Endothelial cell of umbilical vein (primary cell): Measurements from ENCODE around the gene SDHA. TPM values are rescaled to one million over a fixed set of nuclear protein-coding genes. Genes with fewer than 3 reads are reported as not detected.

Experiments used
- BruUV-seq: library from RNA; stranded (reverse); fragments of 400-500 nt; replicated peaks from 2 replicates; lab custom pipeline; 2021; lab: Mats Ljungman, UMichigan
- CTCF ChIA-PET: fragments of 300-600, 350-600 bp; sonication (Branson Sonifier 250); formaldehyde crosslinking; loops from one replicate; lab custom pipeline; 2021; ENCODE audit warnings: antibody characterized with exemption, inconsistent platforms; lab: Charles Lee
- POLR2A ChIA-PET: fragments of 300-600, 350-600 bp; sonication (Branson Sonifier 250); formaldehyde crosslinking; loops from one replicate; lab custom pipeline; 2021; ENCODE audit warnings: antibody characterized with exemption, inconsistent platforms; lab: Charles Lee
- DNase-seq: peaks from one replicate; pipeline ENCODE4 v3.0.0-alpha.2; 2011; ENCODE audit warnings: low read depth, low spot score
- FAIRE-seq: peaks from 2 replicates; lab custom pipeline; 2011; peaks lifted over from hg19 to GRCh38; lab: Jason Lieb, UNC
- H2AFZ ChIP-seq: 2 replicates; pipeline ENCODE4 v1.6.0; 2012; ENCODE audit warnings: low read depth, low read length, control low read depth, inconsistent platforms
- H3K27ac ChIP-seq: 2 replicates; pipeline ENCODE4 v1.5.1; 2011; ENCODE audit warnings: low read depth, mild to moderate bottlenecking, control low read depth, low read length, moderate library complexity; ENCODE audit not compliant: insufficient read depth
- H3K27me3 ChIP-seq, 2 experiments: 2 replicates each; pipeline versions ENCODE4 v1.6.0 to v1.6.1; 2011; ENCODE audit warnings: low read length in 2 of 2, mixed read lengths in 1 of 2; ENCODE audit not compliant: control insufficient read depth in 2 of 2, insufficient read depth in 2 of 2
- H3K36me3 ChIP-seq, 2 experiments: 2 replicates in 1 of 2; 3 replicates in 1 of 2; pipeline ENCODE4 v1.5.1; 2011; ENCODE audit warnings: low read length in 2 of 2, mild to moderate bottlenecking in 1 of 2, moderate library complexity in 1 of 2; ENCODE audit not compliant: control insufficient read depth in 2 of 2, insufficient read depth in 2 of 2; ENCODE audit errors: extremely low read depth in 1 of 2
- H3K4me1 ChIP-seq: 3 replicates; pipeline ENCODE4 v1.5.1; 2011; ENCODE audit warnings: mild to moderate bottlenecking, low read length; ENCODE audit not compliant: control insufficient read depth, insufficient read depth; ENCODE audit errors: extremely low read depth
- H3K4me2 ChIP-seq: 2 replicates; pipeline ENCODE4 v1.6.1; 2011; ENCODE audit warnings: low read length, control low read depth, mixed read lengths; ENCODE audit not compliant: insufficient read depth
- H3K4me3 ChIP-seq, 3 experiments: fragments of 200-600 bp in 1 of 3; sonication (generic), shearing (Covaris generic) in 1 of 3; replicated peaks in 1 of 3; 2 replicates each; pipeline ENCODE4 v1.5.1; 2011 to 2016; ENCODE audit warnings: control low read depth in 3 of 3, low read length in 3 of 3, mild to moderate bottlenecking in 2 of 3, inconsistent platforms in 1 of 3, low read depth in 1 of 3, moderate library complexity in 1 of 3; ENCODE audit not compliant: insufficient read depth in 1 of 3
- H3K79me2 ChIP-seq: 2 replicates; pipeline ENCODE4 v1.6.0; 2012; ENCODE audit warnings: low read length, inconsistent platforms; ENCODE audit not compliant: control insufficient read depth, insufficient read depth
- H3K9ac ChIP-seq: replicated peaks from 2 replicates; pipeline ENCODE3; 2011; ENCODE audit warnings: low read length, control low read depth; ENCODE audit not compliant: insufficient read depth; ENCODE audit errors: extremely low read depth
- H3K9me1 ChIP-seq: replicated peaks from 3 replicates; pipeline ENCODE4 v1.6.0; 2011; ENCODE audit warnings: mild to moderate bottlenecking, low read length; ENCODE audit not compliant: control insufficient read depth, insufficient read depth; ENCODE audit errors: extremely low read depth
- H3K9me3 ChIP-seq: replicated peaks from 2 replicates; pipeline ENCODE4 v1.5.1; 2012; ENCODE audit warnings: low read length, inconsistent platforms; ENCODE audit not compliant: control insufficient read depth, insufficient read depth
- H4K20me1 ChIP-seq: replicated peaks from 2 replicates; pipeline ENCODE3; 2011; ENCODE audit warnings: mild to moderate bottlenecking, low read length; ENCODE audit not compliant: control insufficient read depth, insufficient read depth; ENCODE audit errors: extremely low read depth
- CTCF ChIP-seq, 2 donors: IDR thresholded peaks; 1 replicate in 1 of 2; 2 replicates in 1 of 2; pipeline ENCODE4 v1.5.1; 2011; ENCODE audit warnings: low read length in 2 of 2, mild to moderate bottlenecking in 2 of 2, moderate library complexity in 2 of 2, control low read depth in 1 of 2, inconsistent platforms in 1 of 2, low read depth in 1 of 2; ENCODE audit not compliant: insufficient read depth in 1 of 2; ENCODE audit errors: extremely low read depth in 1 of 2
- EZH2 ChIP-seq: IDR thresholded peaks from 2 replicates; pipeline ENCODE4 v1.6.1; 2012; ENCODE audit warnings: borderline replicate concordance, low read depth, mild to moderate bottlenecking, moderate library complexity, low read length, inconsistent platforms; ENCODE audit not compliant: severe bottlenecking
- FOS ChIP-seq: IDR thresholded peaks from 2 replicates; pipeline ENCODE4 v1.6.1; 2011; ENCODE audit warnings: mild to moderate bottlenecking, low read length, moderate library complexity, borderline replicate concordance; ENCODE audit not compliant: insufficient read depth
- GATA2 ChIP-seq: IDR thresholded peaks from 2 replicates; pipeline ENCODE4 v1.7.0; 2011; ENCODE audit warnings: low read depth, mild to moderate bottlenecking, moderate library complexity, mixed read lengths, low read length; ENCODE audit not compliant: insufficient read length, insufficient read depth
- JUN ChIP-seq: IDR thresholded peaks from 2 replicates; pipeline ENCODE4 v1.6.1; 2011; ENCODE audit warnings: borderline replicate concordance, low read depth; ENCODE audit not compliant: insufficient read length, insufficient read depth
- MAX ChIP-seq: IDR thresholded peaks from 2 replicates; pipeline ENCODE4 v1.6.1; 2011; ENCODE audit not compliant: insufficient read depth, insufficient read length
- MYC ChIP-seq: IDR thresholded peaks from one replicate; pipeline ENCODE4 v1.6.1; 2011; ENCODE audit warnings: mild to moderate bottlenecking, low read depth, low read length
- POLR2A ChIP-seq: IDR thresholded peaks from 2 replicates; pipeline ENCODE4 v1.6.1; 2012; ENCODE audit warnings: low read depth, mild to moderate bottlenecking, control low read depth, low read length
- POLR2AphosphoS5 ChIP-seq: IDR thresholded peaks from 2 replicates; pipeline ENCODE4 v1.6.1; 2012; ENCODE audit warnings: low read depth, mild to moderate bottlenecking, control low read depth, low read length, moderate library complexity; ENCODE audit not compliant: insufficient read depth
- dilution Hi-C: fragments of 300-500 bp; cut with MboI; formaldehyde crosslinking; loops from one replicate; pipeline ENCODE4 v1.15.0; 2019; ENCODE audit warnings: low sequenced_read_pairs; ENCODE audit not compliant: extremely low pct_ligation_motif_present
- intact Hi-C: fragments of 100-400 bp; cut with micrococcal nuclease; formaldehyde crosslinking; loops from one replicate; pipeline ENCODE4 v1.10.0; 2022
- polyA plus RNA-seq, 4 experiments: library from polyadenylated mRNA; depleted of rRNA in 3 of 4; stranded (reverse) in 3 of 4; unstranded in 1 of 4; fragments of >200 nt; gene quantifications; 2 replicates each; pipeline versions ENCODE4 v1.2.1 to v1.2.3, GENCODE V29; 2011 to 2012; ENCODE audit warnings: missing spikeins in 1 of 4
- total RNA-seq: library from RNA; stranded (reverse); gene quantifications from 2 replicates; pipeline ENCODE4 v1.2.3, GENCODE V29; 2021

The SDHA gene
- total and polyA plus RNA-seq, 2 donors (not counting 3 experiments of a cell fraction or from before 2014, with no cell fraction given), result 121 to 153 TPM

- dilution Hi-C loops, result no loop called here
Measured at GRCh38 chr5:192970-193831, 24.9 kb upstream of the SDHA start.

More at GRCh38 chr5:192970-193831, 24.9 kb upstream of the SDHA start:
- Histone ChIP-seq H3K9ac (no peak overlapping the region), H3K9me1 (no peaks in the 10 kb centered on the region), H2AFZ (no peak overlapping the region), H3K36me3 (no peaks in the 10 kb centered on the region), H3K9me3 (no peaks in the 10 kb centered on the region), H3K27me3 (peaks cover 3 to 8% of the 10 kb centered on the region in 2 experiments), H3K4me2 (no peak overlapping the region), H3K4me1 (no peaks in the 10 kb centered on the region), H3K27ac (no peak overlapping the region), H3K4me3 (no peak overlapping the region), H4K20me1 (no peaks in the 10 kb centered on the region), H3K79me2 (no peaks in the 10 kb centered on the region)
- no peak for FAIRE-seq
- no TSS peak for BruUV-seq
- intact Hi-C loops, result no loop called here
- TF ChIP-seq POLR2A, result no peak
- TF ChIP-seq GATA2, result no peak
- no peak for TF ChIP-seq MYC
- no peak for TF ChIP-seq MAX
- no peak for TF ChIP-seq POLR2AphosphoS5
- no peak for TF ChIP-seq CTCF (IDR thresholded peaks at IDR 0.05; ENCODE audit: extremely low read depth in 1 of 2, insufficient read depth in 1 of 2, low read depth in 1 of 2, low read length in 2 of 2)
- TF ChIP-seq EZH2, result no peak
- TF ChIP-seq FOS, result no peak
- TF ChIP-seq JUN, result no peak
- DNase-seq, result no peak
- POLR2A ChIA-PET, result no interaction called here
- CTCF ChIA-PET, result no interaction called here
